H1 (cell line): ENCODE measurements around the gene DIAPH1. TPM values are rescaled to one million over a fixed set of nuclear protein-coding genes. Genes with fewer than 3 reads are reported as not detected.

Experiments used
- CTCF ChIA-PET: fragments of 300-600 bp; sonication (Branson Sonifier 250); formaldehyde crosslinking; loops from one replicate; lab custom pipeline; 2021; ENCODE audit not compliant: partially characterized antibody; lab: Charles Lee
- POLR2A ChIA-PET: fragments of 300-600 bp; sonication (Branson Sonifier 250); formaldehyde crosslinking; loops from one replicate; lab custom pipeline; 2021; ENCODE audit warnings: inconsistent platforms; ENCODE audit not compliant: partially characterized antibody; lab: Charles Lee
- DNase-seq, 2 experiments: peaks; one replicate each; pipeline versions ENCODE4 v3.0.0 to v3.0.0-alpha.2; 2010 to 2022; ENCODE audit warnings: low spot score in 2 of 2, low read depth in 1 of 2, mixed read lengths in 1 of 2
- FAIRE-seq: peaks from 2 replicates; lab custom pipeline; 2011; peaks lifted over from hg19 to GRCh38; lab: Jason Lieb, UNC
- H2AFZ ChIP-seq: 2 replicates; pipeline ENCODE4 v1.8.1; 2012; ENCODE audit warnings: low read length, inconsistent platforms
- H2AK5ac ChIP-seq: 2 replicates; pipeline ENCODE4 v1.6.1; 2013; ENCODE audit warnings: low read depth, low read length
- H2BK120ac ChIP-seq: replicated peaks from 2 replicates; pipeline ENCODE3; 2013; ENCODE audit warnings: low read depth, low read length, inconsistent platforms
- H2BK12ac ChIP-seq: 2 replicates; pipeline ENCODE4 v1.6.1; 2013; ENCODE audit warnings: low read depth, low read length
- H2BK15ac ChIP-seq: 2 replicates; pipeline ENCODE4 v1.6.1; 2013; ENCODE audit warnings: low read length
- H2BK20ac ChIP-seq: 2 replicates; pipeline ENCODE4 v1.6.1; 2013; ENCODE audit warnings: low read length
- H2BK5ac ChIP-seq: 2 replicates; pipeline ENCODE4 v1.6.1; 2013; ENCODE audit warnings: low read depth, low read length
- H3K14ac ChIP-seq: 2 replicates; pipeline ENCODE4 v1.6.1; 2013; ENCODE audit warnings: inconsistent platforms; ENCODE audit not compliant: insufficient read length
- H3K18ac ChIP-seq: 2 replicates; pipeline ENCODE4 v1.6.1; 2013; ENCODE audit warnings: low read length; ENCODE audit errors: extremely low read depth
- H3K23ac ChIP-seq: 2 replicates; pipeline ENCODE4 v1.6.1; 2013; ENCODE audit warnings: inconsistent platforms; ENCODE audit not compliant: insufficient read length
- H3K23me2 ChIP-seq: 2 replicates; pipeline ENCODE4 v1.6.1; 2013; ENCODE audit warnings: low read depth, low read length
- H3K27ac ChIP-seq: 2 replicates; pipeline ENCODE4 v1.6.1; 2011; ENCODE audit warnings: low read depth, low read length, inconsistent platforms
- H3K27me3 ChIP-seq, 4 experiments: replicated peaks in 1 of 4; 1 replicate in 1 of 4; 2 replicates in 3 of 4; pipeline versions ENCODE4 v1.6.1 to v1.8.1; 2011 to 2013; ENCODE audit warnings: low read length in 3 of 4, mild to moderate bottlenecking in 3 of 4, inconsistent platforms in 2 of 4, mixed read lengths in 2 of 4, moderate library complexity in 1 of 4; ENCODE audit not compliant: control insufficient read depth in 3 of 4, insufficient read depth in 3 of 4; ENCODE audit errors: extremely low read depth in 1 of 4
- H3K36me3 ChIP-seq, 4 experiments: 2 replicates each; pipeline versions ENCODE4 v1.6.1 to v1.8.1; 2011 to 2013; ENCODE audit warnings: mild to moderate bottlenecking in 4 of 4, low read length in 3 of 4, moderate library complexity in 2 of 4, control low read depth in 1 of 4, inconsistent platforms in 1 of 4; ENCODE audit not compliant: insufficient read depth in 4 of 4, control insufficient read depth in 2 of 4
- H3K4ac ChIP-seq: replicated peaks from 2 replicates; pipeline ENCODE3; 2013; ENCODE audit warnings: low read length, low read depth, mixed read lengths, inconsistent platforms; ENCODE audit not compliant: insufficient read length
- H3K4me1 ChIP-seq, 4 experiments: replicated peaks in 1 of 4; 1 replicate in 1 of 4; 2 replicates in 3 of 4; pipeline versions ENCODE4 v1.6.1 to v1.8.1; 2011 to 2013; ENCODE audit warnings: low read length in 3 of 4, inconsistent platforms in 2 of 4, mixed read lengths in 1 of 4; ENCODE audit not compliant: insufficient read depth in 4 of 4, control insufficient read depth in 3 of 4
- H3K4me2 ChIP-seq, 2 experiments: 2 replicates each; pipeline versions ENCODE4 v1.6.1 to v1.8.1; 2011 to 2013; ENCODE audit warnings: low read depth in 2 of 2, low read length in 2 of 2, control low read depth in 1 of 2, inconsistent platforms in 1 of 2, mild to moderate bottlenecking in 1 of 2; ENCODE audit not compliant: insufficient read depth in 1 of 2
- H3K4me3 ChIP-seq, 4 experiments: fragments of 200-600, 300-600 bp in 1 of 4; sonication (generic), shearing (Covaris generic), sonication (Bioruptor Twin) in 1 of 4; 2 replicates each; pipeline versions ENCODE4 v1.5.1 to v1.8.1; 2011 to 2016; ENCODE audit warnings: low read length in 4 of 4, low read depth in 3 of 4, control low read depth in 2 of 4, inconsistent platforms in 2 of 4, mild to moderate bottlenecking in 2 of 4, mixed read lengths in 1 of 4, moderate library complexity in 1 of 4; ENCODE audit not compliant: insufficient read depth in 2 of 4; ENCODE audit errors: extremely low read depth in 1 of 4
- H3K56ac ChIP-seq: replicated peaks from 2 replicates; pipeline ENCODE3; 2013; ENCODE audit warnings: low read depth, mild to moderate bottlenecking, mixed read lengths, low read length, inconsistent platforms; ENCODE audit not compliant: insufficient read length
- H3K79me1 ChIP-seq: 2 replicates; pipeline ENCODE4 v1.6.1; 2013; ENCODE audit warnings: low read depth, low read length, control low read depth
- H3K79me2 ChIP-seq, 2 experiments: 2 replicates each; pipeline versions ENCODE4 v1.6.1 to v1.8.1; 2012 to 2013; ENCODE audit warnings: low read length in 2 of 2, mild to moderate bottlenecking in 2 of 2, inconsistent platforms in 1 of 2; ENCODE audit not compliant: insufficient read depth in 2 of 2, control insufficient read depth in 1 of 2
- H3K9ac ChIP-seq, 4 experiments: replicated peaks in 1 of 4; 1 replicate in 1 of 4; 2 replicates in 3 of 4; pipeline versions ENCODE4 v1.6.1 to v1.8.1; 2011 to 2013; ENCODE audit warnings: low read depth in 3 of 4, low read length in 3 of 4, control low read depth in 2 of 4, mild to moderate bottlenecking in 2 of 4, moderate library complexity in 2 of 4, inconsistent platforms in 1 of 4; ENCODE audit errors: extremely low read depth in 1 of 4
- H3K9me3 ChIP-seq, 2 experiments: 2 replicates each; pipeline versions ENCODE4 v1.6.1 to v1.8.1; 2012 to 2013; ENCODE audit warnings: mild to moderate bottlenecking in 2 of 2, moderate library complexity in 2 of 2, control low read depth in 1 of 2, inconsistent platforms in 1 of 2, low read depth in 1 of 2, low read length in 1 of 2, mixed read lengths in 1 of 2; ENCODE audit not compliant: insufficient read depth in 2 of 2
- H4K20me1 ChIP-seq, 2 experiments: replicated peaks in 1 of 2; 2 replicates each; pipeline versions ENCODE3 to v1.8.1; 2011 to 2013; ENCODE audit warnings: inconsistent platforms in 2 of 2, low read length in 2 of 2, mild to moderate bottlenecking in 1 of 2; ENCODE audit not compliant: insufficient read depth in 2 of 2, control insufficient read depth in 1 of 2
- H4K5ac ChIP-seq: 2 replicates; pipeline ENCODE4 v1.6.1; 2013; ENCODE audit warnings: low read length, low read depth, mixed read lengths, inconsistent platforms; ENCODE audit not compliant: insufficient read length
- H4K8ac ChIP-seq: 2 replicates; pipeline ENCODE4 v1.8.0; 2013; ENCODE audit warnings: mild to moderate bottlenecking, moderate library complexity, low read length, inconsistent platforms; ENCODE audit not compliant: insufficient read depth; ENCODE audit errors: extremely low read depth
- H4K91ac ChIP-seq: replicated peaks from 2 replicates; pipeline ENCODE3; 2013; ENCODE audit warnings: low read length, mixed read lengths, inconsistent platforms; ENCODE audit not compliant: insufficient read length
- CTCF ChIP-seq, 3 experiments: IDR thresholded peaks; 1 replicate in 2 of 3; 2 replicates in 1 of 3; pipeline versions ENCODE4 v1.5.1 to v1.6.1; 2011; ENCODE audit warnings: low read length in 3 of 3, mild to moderate bottlenecking in 3 of 3, inconsistent platforms in 2 of 3, low read depth in 1 of 3, moderate library complexity in 1 of 3; ENCODE audit not compliant: insufficient read depth in 1 of 3; ENCODE audit errors: control extremely low read depth in 1 of 3
- PHF8 ChIP-seq: fragments of 200-600 bp; sonication (generic); conservative IDR thresholded peaks from 2 replicates; pipeline ENCODE4 v1.7.1; 2012; ENCODE audit warnings: low read depth, mild to moderate bottlenecking, inconsistent platforms, low read length, moderate library complexity
- RFX5 ChIP-seq: IDR thresholded peaks from 2 replicates; pipeline ENCODE4 v1.6.1; 2011; ENCODE audit warnings: low read depth, low read length, improper control_type of control experiment, borderline replicate concordance
- SIN3A ChIP-seq, 2 experiments: IDR thresholded peaks in 1 of 2; conservative IDR thresholded peaks in 1 of 2; 2 replicates each; pipeline ENCODE4 v1.6.1; 2011 to 2012; ENCODE audit warnings: low read length in 2 of 2, improper control_type of control experiment in 1 of 2, low read depth in 1 of 2, mild to moderate bottlenecking in 1 of 2
- TBP ChIP-seq: IDR thresholded peaks from 2 replicates; pipeline ENCODE4 v1.6.1; 2011; ENCODE audit warnings: low read depth, low read length, improper control_type of control experiment
- ZNF274 ChIP-seq: IDR thresholded peaks from 2 replicates; pipeline ENCODE4 v1.7.0; 2012; ENCODE audit warnings: low read length, borderline replicate concordance; ENCODE audit errors: extremely low read depth
- WGBS, 2 experiments: shearing (Covaris generic) in 1 of 2; methylation state at CpG; one replicate each; pipeline versions ENCODE4 v1.1.6 to v1.1.7; 2013 to 2015; ENCODE audit warnings: low lambda C conversion rate in 2 of 2, mixed read lengths in 2 of 2, inconsistent platforms in 1 of 2, low coverage in 1 of 2, missing lambda C conversion rate in 1 of 2; ENCODE audit not compliant: insufficient replicate concordance in 2 of 2, insufficient coverage in 1 of 2, insufficient read length in 1 of 2; ENCODE audit errors: extremely low coverage in 1 of 2, missing lambda C conversion rate in 1 of 2; 5-methylcytosine and 5-hydroxymethylcytosine counted together
- polyA plus RNA-seq, 7 experiments: library from polyadenylated mRNA; depleted of rRNA in 3 of 7; stranded (reverse) in 5 of 7; unstranded in 2 of 7; fragments of >200 nt in 5 of 7; fragments of 200-250 nt in 2 of 7; gene quantifications; 1 replicate in 5 of 7; 2 replicates in 1 of 7; 4 replicates in 1 of 7; pipeline versions ENCODE4 v1.2.1 to v1.2.3, GENCODE V29; 2011 to 2013; ENCODE audit warnings: missing spikeins in 2 of 7, mixed read lengths in 2 of 7
- total RNA-seq: library from RNA; stranded (reverse); fragmentation: NEBNext Ultra II Directional; extraction: Animal tissue kit (Norgen Biotek cat#: 25700); gene quantifications from 2 replicates; pipeline ENCODE4 v1.2.1, GENCODE V29; 2021

Gene DIAPH1
- total and polyA plus RNA-seq, 2 of the 8 experiments (the other 6 are each of a cell fraction or from before 2014, with no cell fraction given) = 61.2 to 114 TPM

GRCh38 chr5:141489841-141490240 is 129.0 kb downstream of the DIAPH1 start:
- Histone ChIP-seq H3K36me3 (no peaks in the 10 kb centered on the region), H3K4me2 (no peak overlapping the region), H4K91ac (no peak overlapping the region), H3K9ac (no peak overlapping the region), H2BK5ac (no peak overlapping the region), H3K79me2 (peaks cover 0 to 3% of the 10 kb centered on the region in 2 experiments; a peak in 1 of 4 replicates), H2AFZ (no peak overlapping the region), H4K8ac (no peak overlapping the region), H4K5ac (no peak overlapping the region), H2BK120ac (no peak overlapping the region), H3K56ac (no peak overlapping the region), H3K4ac (no peak overlapping the region), H3K14ac (no peak overlapping the region), H2BK15ac (no peak overlapping the region), H2BK20ac (no peak overlapping the region), H3K4me3 (no peak overlapping the region), H2BK12ac (no peak overlapping the region), H3K18ac (no peak overlapping the region), H4K20me1 (peaks cover 13 to 23% of the 10 kb centered on the region in 2 experiments), H3K23me2 (peaks cover 21% of the 10 kb centered on the region), H2AK5ac (no peak overlapping the region), H3K27me3 (peaks cover 20 to 59% (median 52%) of the 10 kb centered on the region in 4 experiments), H3K4me1 (peaks cover 0 to 29% (median 19%) of the 10 kb centered on the region in 4 experiments; a peak in 6 of 7 replicates), H3K79me1 (no peaks in the 10 kb centered on the region; the same call in none of the 2 replicates), H3K27ac (no peak overlapping the region), H3K23ac (no peak overlapping the region), H3K9me3 (no peaks in the 10 kb centered on the region)
- ChIA-PET POLR2A (interaction anchor here (1.3 to 1.6 kb wide), 3 partner anchors 12 to 35 kb away, joined by 3 to 4 read pairs (median 4); no protein-coding TSS in a partner anchor), CTCF (interaction anchor here (0.8 to 50.9 kb wide), 12 partner anchors 13 to 255 kb away, joined by 3 to 1236 read pairs (median 4); partner anchors contain the start of genes PCDHB15, PCDHGA10, PCDHGA11 and PCDHGA12)
- no peak for FAIRE-seq
- WGBS, 2 experiments = 90% methylated on average over 10 of the region's 10 CpGs; no CpG with 5 or more reads in 1 of the 2 experiments
- no peak for DNase-seq
- no peak for TF ChIP-seq SIN3A (conservative IDR thresholded peaks at IDR 0.05 in 1 of 2, IDR thresholded peaks at IDR 0.05 in 1 of 2; ENCODE audit: low read depth in 1 of 2, low read length in 2 of 2)
- TF ChIP-seq ZNF274 = no peak
- TF ChIP-seq RFX5 = no peak
- no peak for TF ChIP-seq PHF8
- no peak for TF ChIP-seq CTCF (IDR thresholded peaks at IDR 0.05; ENCODE audit: control extremely low read depth in 1 of 3, insufficient read depth in 1 of 3, low read depth in 1 of 3, low read length in 3 of 3)
- no peak for TF ChIP-seq TBP
